GM12878 (cell line): ENCODE results near the gene DLGAP3.

Experiments
- BCL11A ChIP-seq: IDR thresholded peaks from 2 replicates; pipeline ENCODE4 v1.6.1; 2011; ENCODE audit warnings: low read depth, low read length
- SP1 ChIP-seq: IDR thresholded peaks from one replicate; pipeline ENCODE4 v1.6.1; 2011; ENCODE audit warnings: low read depth, low read length
- SREBF1 ChIP-seq: IDR thresholded peaks from 2 replicates; pipeline ENCODE4 v1.6.1; 2012; ENCODE audit warnings: mild to moderate bottlenecking, low read length
- TF ChIP-seq, protein P1 (sequence below), 3 experiments: IDR thresholded peaks in 2 of 3; conservative IDR thresholded peaks in 1 of 3; 2 replicates each; pipeline ENCODE4 v1.5.1; 2011; ENCODE audit warnings: low read depth in 3 of 3, low read length in 3 of 3, mild to moderate bottlenecking in 3 of 3, control low read depth in 2 of 3, moderate library complexity in 2 of 3, inconsistent platforms in 1 of 3, mixed read lengths in 1 of 3; ENCODE audit not compliant: control insufficient read depth in 2 of 3, insufficient read depth in 1 of 3; ENCODE audit errors: extremely low read depth in 1 of 3

DNA sequence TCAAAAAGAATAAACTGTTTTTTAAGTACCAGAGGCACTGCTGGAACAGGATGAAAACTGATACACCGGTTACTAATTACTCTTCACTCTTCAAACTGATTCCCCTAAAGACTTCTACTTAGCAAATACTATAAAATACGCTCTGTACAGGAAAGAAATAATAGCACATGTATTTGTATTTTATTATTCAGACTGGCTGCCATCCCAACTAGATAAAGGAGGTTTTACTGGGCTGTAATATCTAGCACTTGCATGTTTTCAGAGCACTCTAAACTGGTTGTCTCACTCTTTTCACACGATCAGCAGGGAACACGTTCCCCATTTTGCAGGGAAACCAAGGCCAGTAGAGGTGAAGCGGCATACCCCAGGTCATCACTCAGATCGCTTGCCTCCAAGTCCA, 79.1 kb downstream of the DLGAP3 start:
- TF ChIP-seq, protein P1, sequence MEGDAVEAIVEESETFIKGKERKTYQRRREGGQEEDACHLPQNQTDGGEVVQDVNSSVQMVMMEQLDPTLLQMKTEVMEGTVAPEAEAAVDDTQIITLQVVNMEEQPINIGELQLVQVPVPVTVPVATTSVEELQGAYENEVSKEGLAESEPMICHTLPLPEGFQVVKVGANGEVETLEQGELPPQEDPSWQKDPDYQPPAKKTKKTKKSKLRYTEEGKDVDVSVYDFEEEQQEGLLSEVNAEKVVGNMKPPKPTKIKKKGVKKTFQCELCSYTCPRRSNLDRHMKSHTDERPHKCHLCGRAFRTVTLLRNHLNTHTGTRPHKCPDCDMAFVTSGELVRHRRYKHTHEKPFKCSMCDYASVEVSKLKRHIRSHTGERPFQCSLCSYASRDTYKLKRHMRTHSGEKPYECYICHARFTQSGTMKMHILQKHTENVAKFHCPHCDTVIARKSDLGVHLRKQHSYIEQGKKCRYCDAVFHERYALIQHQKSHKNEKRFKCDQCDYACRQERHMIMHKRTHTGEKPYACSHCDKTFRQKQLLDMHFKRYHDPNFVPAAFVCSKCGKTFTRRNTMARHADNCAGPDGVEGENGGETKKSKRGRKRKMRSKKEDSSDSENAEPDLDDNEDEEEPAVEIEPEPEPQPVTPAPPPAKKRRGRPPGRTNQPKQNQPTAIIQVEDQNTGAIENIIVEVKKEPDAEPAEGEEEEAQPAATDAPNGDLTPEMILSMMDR (IDR thresholded peaks at IDR 0.05 in 2 of 3, conservative IDR thresholded peaks at IDR 0.05 in 1 of 3; ENCODE audit: control insufficient read depth in 2 of 3, extremely low read depth in 1 of 3, insufficient read depth in 1 of 3, low read depth in 3 of 3, low read length in 3 of 3): no peak
- TF ChIP-seq BCL11A (no peak), SREBF1 (no peak), SP1 (no peak)
